Iris pigment epithelial cell (primary cell): Measurements from ENCODE around the gene NELFCD.
"Not testable (repeated sequence)": the region's sequence is repeated elsewhere in the genome, so short reads cannot be mapped to it uniquely, and the experiment has no call there.

Experiments
- DNase-seq: peaks from one replicate; pipeline ENCODE4 v3.0.0-alpha.2; 2011; ENCODE audit warnings: low read depth

The NELFCD gene

GRCh38 chr20:59010321-59010994 lies 29.4 kb downstream of the NELFCD start:
- DNase-seq: no peak

- DNase-seq: peak; percentile 88
Observed at GRCh38 chr20:59010995-59011873, 30.2 kb downstream of the NELFCD start.

- DNase-seq: not testable (repeated sequence)
Observed at GRCh38 chr20:59011874-59012157, 30.8 kb downstream of the NELFCD start.

- no peak for DNase-seq
Observed at GRCh38 chr20:59013031-59013951, 32.2 kb downstream of the NELFCD start.

GRCh38 chr20:59013959-59014608 lies 33.0 kb downstream of the NELFCD start:
- peak; percentile 41 for DNase-seq

GRCh38 chr20:59014680-59015389 lies 33.8 kb downstream of the NELFCD start:
- no peak for DNase-seq

GRCh38 chr20:59015411-59015810 lies 34.4 kb downstream of the NELFCD start:
- no peak for DNase-seq

- no peak for DNase-seq
Observed at GRCh38 chr20:59015812-59016711, 35.0 kb downstream of the NELFCD start.

GRCh38 chr20:59016795-59017492 lies 35.9 kb downstream of the NELFCD start:
- DNase-seq: no peak

- DNase-seq: no peak
Observed at GRCh38 chr20:59017493-59018231, 36.6 kb downstream of the NELFCD start.

GRCh38 chr20:59018817-59019216 lies 37.8 kb downstream of the NELFCD start:
- DNase-seq: no peak

GRCh38 chr20:59019217-59019616 lies 38.2 kb downstream of the NELFCD start, which contains the start of gene TUBB1:
TUBB1 (plus strand) TSS chr20:59019429; CDS start chr20:59019523, 94 bp downstream.
- no peak for DNase-seq

GRCh38 chr20:59020938-59021551 lies 40.0 kb downstream of the NELFCD start:
- DNase-seq: peak; percentile 73

- no peak for DNase-seq
Observed at GRCh38 chr20:59022754-59023153, 41.7 kb downstream of the NELFCD start.

GRCh38 chr20:59023616-59024015 lies 42.6 kb downstream of the NELFCD start:
- DNase-seq: no peak

- DNase-seq: no peak
Observed at GRCh38 chr20:59024111-59024530, 43.1 kb downstream of the NELFCD start.

- DNase-seq: no peak
Observed at GRCh38 chr20:59025086-59025485, 44.0 kb downstream of the NELFCD start.

GRCh38 chr20:59025511-59025910 lies 44.5 kb downstream of the NELFCD start:
- DNase-seq: no peak
